PC-3 (cell line): ENCODE measurements around the gene FOXD2.
A peak's percentile ranks its signal among the peaks of the same experiment; 100 is the strongest.

Experiments used
- EZH2phosphoT487 ChIP-seq: fragments of 300-600 bp; sonication (generic); IDR thresholded peaks from 2 replicates; pipeline ENCODE4 v1.6.1; 2018; ENCODE audit warnings: mild to moderate bottlenecking, antibody characterized with exemption, low read length, borderline replicate concordance
- TF ChIP-seq, protein P1 (sequence below): fragments of 300-600 bp; sonication (generic); conservative IDR thresholded peaks from 2 replicates; pipeline ENCODE4 v1.5.1; 2017; ENCODE audit warnings: antibody characterized with exemption, low read depth, mild to moderate bottlenecking, low read length

- TF ChIP-seq, protein P1, sequence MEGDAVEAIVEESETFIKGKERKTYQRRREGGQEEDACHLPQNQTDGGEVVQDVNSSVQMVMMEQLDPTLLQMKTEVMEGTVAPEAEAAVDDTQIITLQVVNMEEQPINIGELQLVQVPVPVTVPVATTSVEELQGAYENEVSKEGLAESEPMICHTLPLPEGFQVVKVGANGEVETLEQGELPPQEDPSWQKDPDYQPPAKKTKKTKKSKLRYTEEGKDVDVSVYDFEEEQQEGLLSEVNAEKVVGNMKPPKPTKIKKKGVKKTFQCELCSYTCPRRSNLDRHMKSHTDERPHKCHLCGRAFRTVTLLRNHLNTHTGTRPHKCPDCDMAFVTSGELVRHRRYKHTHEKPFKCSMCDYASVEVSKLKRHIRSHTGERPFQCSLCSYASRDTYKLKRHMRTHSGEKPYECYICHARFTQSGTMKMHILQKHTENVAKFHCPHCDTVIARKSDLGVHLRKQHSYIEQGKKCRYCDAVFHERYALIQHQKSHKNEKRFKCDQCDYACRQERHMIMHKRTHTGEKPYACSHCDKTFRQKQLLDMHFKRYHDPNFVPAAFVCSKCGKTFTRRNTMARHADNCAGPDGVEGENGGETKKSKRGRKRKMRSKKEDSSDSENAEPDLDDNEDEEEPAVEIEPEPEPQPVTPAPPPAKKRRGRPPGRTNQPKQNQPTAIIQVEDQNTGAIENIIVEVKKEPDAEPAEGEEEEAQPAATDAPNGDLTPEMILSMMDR: peak; percentile 82
- no peak for TF ChIP-seq EZH2phosphoT487
Measured at GRCh38 chr1:47388891-47389238, 49.0 kb upstream of the FOXD2 start.
